ENCODE results near the gene PRUNE2. TPM values are rescaled to one million over a fixed set of nuclear protein-coding genes. Genes with fewer than 3 reads are reported as not detected.

The PRUNE2 gene
- total and polyA plus RNA-seq, 11 donors = 0.51 to 7.7 (median 1.4) TPM

DNA sequence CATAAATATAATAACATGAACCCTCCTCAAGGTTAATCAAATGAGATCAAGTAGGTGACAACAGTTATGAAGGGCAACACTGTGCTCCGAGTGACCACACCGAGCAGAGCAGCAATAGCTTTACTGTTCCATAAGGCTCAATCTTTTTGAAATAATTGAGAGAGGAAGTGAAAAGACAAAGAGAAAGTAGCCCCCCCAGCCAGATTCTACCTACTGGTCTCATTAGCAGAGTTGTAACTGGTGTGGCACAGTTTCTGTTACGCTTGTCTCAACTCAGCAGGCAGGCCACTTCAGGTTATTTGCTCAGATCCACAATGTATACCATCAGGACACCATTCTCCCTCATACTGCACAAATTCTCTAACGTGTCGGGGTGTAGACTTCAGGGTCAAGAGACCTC, 14.0 kb downstream of the PRUNE2 start:
- no peak for ATAC-seq
- intact Hi-C loops (cut with DNase I) = no loop called here
- Histone ChIP-seq H3K27me3 (peaks cover 0 to under 1% (median 0%) of the 10 kb centered on the region in 9 donors), H3K27ac (peak overlapping the region in 1 of 12 donors; percentile 77), H3K9me3 (no peaks in the 10 kb centered on the region), H3K36me3 (no peaks in the 10 kb centered on the region), H3K4me3 (no peak overlapping the region), H3K4me1 (peaks cover 0 to 7% (median 0%) of the 10 kb centered on the region in 12 donors)
- 77 to 80% (median 78%) methylated on average over 5 of the region's 5 CpGs for WGBS, 4 donors
- DNase-seq = no peak
- no peak for TF ChIP-seq POLR2A (IDR thresholded peaks at IDR 0.05)
- TF ChIP-seq, protein P1, sequence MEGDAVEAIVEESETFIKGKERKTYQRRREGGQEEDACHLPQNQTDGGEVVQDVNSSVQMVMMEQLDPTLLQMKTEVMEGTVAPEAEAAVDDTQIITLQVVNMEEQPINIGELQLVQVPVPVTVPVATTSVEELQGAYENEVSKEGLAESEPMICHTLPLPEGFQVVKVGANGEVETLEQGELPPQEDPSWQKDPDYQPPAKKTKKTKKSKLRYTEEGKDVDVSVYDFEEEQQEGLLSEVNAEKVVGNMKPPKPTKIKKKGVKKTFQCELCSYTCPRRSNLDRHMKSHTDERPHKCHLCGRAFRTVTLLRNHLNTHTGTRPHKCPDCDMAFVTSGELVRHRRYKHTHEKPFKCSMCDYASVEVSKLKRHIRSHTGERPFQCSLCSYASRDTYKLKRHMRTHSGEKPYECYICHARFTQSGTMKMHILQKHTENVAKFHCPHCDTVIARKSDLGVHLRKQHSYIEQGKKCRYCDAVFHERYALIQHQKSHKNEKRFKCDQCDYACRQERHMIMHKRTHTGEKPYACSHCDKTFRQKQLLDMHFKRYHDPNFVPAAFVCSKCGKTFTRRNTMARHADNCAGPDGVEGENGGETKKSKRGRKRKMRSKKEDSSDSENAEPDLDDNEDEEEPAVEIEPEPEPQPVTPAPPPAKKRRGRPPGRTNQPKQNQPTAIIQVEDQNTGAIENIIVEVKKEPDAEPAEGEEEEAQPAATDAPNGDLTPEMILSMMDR (IDR thresholded peaks at IDR 0.05) = no peak

DNA sequence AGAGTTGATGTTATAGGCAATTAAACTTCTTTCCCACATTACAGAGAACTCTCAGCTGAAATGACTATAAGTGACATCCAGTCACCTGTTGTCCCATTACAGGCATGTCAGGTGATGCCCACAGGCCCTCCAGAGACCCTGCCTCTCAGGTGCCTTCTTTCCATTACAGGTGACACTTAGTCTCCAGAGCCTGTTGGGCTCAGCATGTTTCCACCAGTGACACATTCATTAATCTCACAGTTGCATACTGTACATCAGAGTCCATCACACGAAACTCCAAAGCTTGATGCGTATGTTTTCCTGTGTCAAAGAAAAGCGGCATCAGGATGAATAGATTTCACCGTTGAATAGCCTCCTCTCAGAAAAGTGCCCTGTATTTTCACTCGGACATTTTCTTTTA, 14.6 kb downstream of the PRUNE2 start:
- Histone ChIP-seq H3K4me3 (no peak overlapping the region), H3K4me1 (peaks cover 0 to 7% (median 0%) of the 10 kb centered on the region in 12 donors), H3K27ac (peak overlapping the region in 1 of 12 donors; percentile 77), H3K9me3 (no peaks in the 10 kb centered on the region), H3K36me3 (no peaks in the 10 kb centered on the region), H3K27me3 (no peaks in the 10 kb centered on the region)
- no peak for ATAC-seq
- WGBS, 4 donors = 81 to 87% (median 84%) methylated on average over 5 of the region's 5 CpGs
- DNase-seq = no peak
- TF ChIP-seq, protein P1 (IDR thresholded peaks at IDR 0.05) = no peak
- TF ChIP-seq POLR2A (IDR thresholded peaks at IDR 0.05) = no peak
- intact Hi-C loops (cut with DNase I) = no loop called here

DNA sequence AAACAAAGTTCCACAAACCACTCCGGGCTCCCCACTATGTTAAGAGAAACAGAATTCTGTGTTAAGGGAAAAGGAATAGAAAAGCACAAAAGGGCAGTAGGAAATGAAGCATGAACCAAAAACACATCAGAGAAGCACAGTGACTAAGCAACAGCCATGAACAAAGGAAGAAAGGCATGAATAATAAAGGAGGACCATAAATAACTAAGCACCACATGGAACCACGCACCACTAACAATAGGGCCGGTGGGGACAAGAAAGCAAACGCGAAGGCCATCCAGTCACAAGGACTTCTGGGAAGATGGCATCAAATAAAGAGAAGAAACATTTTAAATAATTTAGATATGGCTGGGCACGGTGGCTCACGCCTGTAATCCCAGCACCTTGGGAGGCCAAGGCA, 18.0 kb downstream of the PRUNE2 start:
- H3K27ac ChIP-seq = peak overlapping the region in 1 of 12 donors; percentile 77

DNA sequence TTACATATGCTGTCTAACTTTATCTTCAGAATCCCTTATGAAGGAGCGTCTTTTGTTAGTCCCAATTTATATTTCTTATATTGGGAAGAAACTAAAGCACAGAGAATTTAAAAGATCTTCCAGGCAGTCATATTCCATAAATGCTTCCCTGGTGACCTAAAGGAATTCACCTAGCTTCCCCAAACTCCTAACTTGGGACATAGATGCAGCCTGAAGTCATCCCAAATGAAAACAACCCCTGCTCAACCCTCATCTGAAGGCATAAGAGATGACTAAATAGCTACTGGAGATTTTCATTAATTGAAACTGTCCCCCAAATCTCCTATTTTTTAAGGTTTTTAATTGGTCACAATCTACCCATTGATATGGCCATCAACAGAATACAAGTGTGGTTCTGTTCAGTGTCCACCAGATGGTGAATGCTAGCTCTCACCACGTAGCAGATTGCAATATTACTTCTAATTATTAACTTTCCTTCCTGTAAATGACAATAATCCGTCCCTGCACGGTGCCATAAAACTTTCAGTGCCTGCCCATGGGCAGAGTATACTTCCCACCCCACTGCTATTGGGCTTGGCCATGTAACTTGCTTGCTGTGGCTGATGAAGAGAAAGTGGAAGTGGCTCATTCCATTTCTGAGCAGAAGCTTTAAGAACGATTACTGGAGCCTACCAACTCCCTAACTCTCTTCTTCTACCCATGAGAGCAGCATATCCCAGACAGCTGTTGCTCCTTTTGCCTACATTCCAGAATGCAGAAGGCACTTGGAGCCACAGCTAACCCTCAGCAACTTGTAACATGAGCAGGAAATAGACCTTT, 18.7 kb downstream of the PRUNE2 start:
- intact Hi-C loops (cut with DNase I) = loop anchor here in 1 of 10 donors (5.0 kb wide), 1 partner anchor 40 kb away; no protein-coding TSS in a partner anchor
- DNase-seq (no peak), ATAC-seq (no peak)
- TF ChIP-seq, protein P1 (IDR thresholded peaks at IDR 0.05) = no peak
- no peak for TF ChIP-seq POLR2A (IDR thresholded peaks at IDR 0.05)
- no peaks in the 10 kb centered on the region for H3K4me1 ChIP-seq
- no peaks in the 10 kb centered on the region for H3K36me3 ChIP-seq
- peak overlapping the region in 1 of 12 donors; percentile 77 for H3K27ac ChIP-seq
- H3K27me3 ChIP-seq = no peaks in the 10 kb centered on the region
- H3K9me3 ChIP-seq = no peaks in the 10 kb centered on the region
- 67 to 78% (median 71%) methylated on average over 5 of the region's 5 CpGs for WGBS, 4 donors
- H3K4me3 ChIP-seq = no peak overlapping the region

More for the DNA sequence above, 18.0 kb downstream of the PRUNE2 start:
- H3K36me3 ChIP-seq = no peaks in the 10 kb centered on the region
- DNase-seq (no peak), ATAC-seq (no peak)
- no peaks in the 10 kb centered on the region for H3K27me3 ChIP-seq
- H3K4me1 ChIP-seq = no peaks in the 10 kb centered on the region
- H3K9me3 ChIP-seq = no peaks in the 10 kb centered on the region
- H3K4me3 ChIP-seq = no peak overlapping the region
- TF ChIP-seq, protein P1 (IDR thresholded peaks at IDR 0.05) = no peak
- 80 to 89% (median 88%) methylated on average over 7 of the region's 7 CpGs for WGBS, 4 donors
- intact Hi-C loops (cut with DNase I) = loop anchor here in 1 of 10 donors (5.0 kb wide), 1 partner anchor 41 kb away; no protein-coding TSS in a partner anchor

Measured in heart left ventricle (tissue), 16 donors.